Measurements from ENCODE around the gene NMU.
"Not testable (repeated sequence)": the region's sequence is repeated elsewhere in the genome, so short reads cannot be mapped to it uniquely, and the experiment has no call there.

NMU gene

GRCh38 chr4:55635741-55636655, at the start of gene NMU:
Gene NMU (minus strand): TSS chr4:55636298. CDS start chr4:55636192, 106 bp downstream.
- peak; percentile 30 for DNase-seq

GRCh38 chr4:55684276-55684675, 48.2 kb upstream of the NMU start:
- no peak for DNase-seq

GRCh38 chr4:55682797-55683196, 46.7 kb upstream of the NMU start:
- DNase-seq: not testable (repeated sequence)

- DNase-seq: no peak
Observed at GRCh38 chr4:55682295-55682694, 46.2 kb upstream of the NMU start.

GRCh38 chr4:55681430-55681829, 45.3 kb upstream of the NMU start:
- DNase-seq: no peak

- DNase-seq: no peak
Observed at GRCh38 chr4:55675196-55675793, 39.2 kb upstream of the NMU start.

- no peak for DNase-seq
Observed at GRCh38 chr4:55673424-55673823, 37.3 kb upstream of the NMU start.

GRCh38 chr4:55671667-55672066, 35.6 kb upstream of the NMU start:
- DNase-seq: no peak

GRCh38 chr4:55670695-55671094, 34.6 kb upstream of the NMU start:
- DNase-seq: no peak

- no peak for DNase-seq
Observed at GRCh38 chr4:55668449-55668848, 32.4 kb upstream of the NMU start.

GRCh38 chr4:55666535-55666934, 30.4 kb upstream of the NMU start:
- DNase-seq: no peak

- DNase-seq: no peak
Observed at GRCh38 chr4:55663145-55663544, 27.0 kb upstream of the NMU start.

GRCh38 chr4:55661398-55662056, 25.4 kb upstream of the NMU start:
- DNase-seq: no peak

GRCh38 chr4:55658657-55659056, 22.6 kb upstream of the NMU start:
- no peak for DNase-seq

- DNase-seq: no peak
Observed at GRCh38 chr4:55654131-55654530, 18.0 kb upstream of the NMU start.

GRCh38 chr4:55650483-55650882, 14.4 kb upstream of the NMU start:
- DNase-seq: no peak

GRCh38 chr4:55637272-55637820, 1.2 kb upstream of the NMU start:
- DNase-seq: no peak

- DNase-seq: no peak
Observed at GRCh38 chr4:55636656-55636999, 530 bp upstream of the NMU start.

- no peak for DNase-seq
Observed at GRCh38 chr4:55635282-55635681, 816 bp downstream of the NMU start.

GRCh38 chr4:55634417-55635128, 1.5 kb downstream of the NMU start:
- no peak for DNase-seq

GRCh38 chr4:55633903-55634302, 2.2 kb downstream of the NMU start:
- DNase-seq: no peak

GRCh38 chr4:55625835-55626234, 10.3 kb downstream of the NMU start:
- DNase-seq: no peak

GRCh38 chr4:55624063-55624462, 12.0 kb downstream of the NMU start:
- not testable (repeated sequence) for DNase-seq
